Parietal lobe (tissue), 2 donors: Measurements from ENCODE around the gene SPAG8. TPM values are rescaled to one million over a fixed set of nuclear protein-coding genes. Genes with fewer than 3 reads are reported as not detected.

ENCODE experiments used
- small RNA-seq: library from RNA; depleted of rRNA; stranded (forward); fragments of <200 nt; gene quantifications from one replicate; pipeline ENCODE3, GENCODE V24; 2014; ENCODE audit warnings: low replicate concordance
- total RNA-seq: library from RNA; depleted of rRNA; stranded (reverse); fragments of >200 nt; gene quantifications from one replicate; pipeline ENCODE4 v1.2.3, GENCODE V29; 2014

SPAG8 gene, protein sequence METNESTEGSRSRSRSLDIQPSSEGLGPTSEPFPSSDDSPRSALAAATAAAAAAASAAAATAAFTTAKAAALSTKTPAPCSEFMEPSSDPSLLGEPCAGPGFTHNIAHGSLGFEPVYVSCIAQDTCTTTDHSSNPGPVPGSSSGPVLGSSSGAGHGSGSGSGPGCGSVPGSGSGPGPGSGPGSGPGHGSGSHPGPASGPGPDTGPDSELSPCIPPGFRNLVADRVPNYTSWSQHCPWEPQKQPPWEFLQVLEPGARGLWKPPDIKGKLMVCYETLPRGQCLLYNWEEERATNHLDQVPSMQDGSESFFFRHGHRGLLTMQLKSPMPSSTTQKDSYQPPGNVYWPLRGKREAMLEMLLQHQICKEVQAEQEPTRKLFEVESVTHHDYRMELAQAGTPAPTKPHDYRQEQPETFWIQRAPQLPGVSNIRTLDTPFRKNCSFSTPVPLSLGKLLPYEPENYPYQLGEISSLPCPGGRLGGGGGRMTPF
- 4.1 TPM for total RNA-seq

DNA sequence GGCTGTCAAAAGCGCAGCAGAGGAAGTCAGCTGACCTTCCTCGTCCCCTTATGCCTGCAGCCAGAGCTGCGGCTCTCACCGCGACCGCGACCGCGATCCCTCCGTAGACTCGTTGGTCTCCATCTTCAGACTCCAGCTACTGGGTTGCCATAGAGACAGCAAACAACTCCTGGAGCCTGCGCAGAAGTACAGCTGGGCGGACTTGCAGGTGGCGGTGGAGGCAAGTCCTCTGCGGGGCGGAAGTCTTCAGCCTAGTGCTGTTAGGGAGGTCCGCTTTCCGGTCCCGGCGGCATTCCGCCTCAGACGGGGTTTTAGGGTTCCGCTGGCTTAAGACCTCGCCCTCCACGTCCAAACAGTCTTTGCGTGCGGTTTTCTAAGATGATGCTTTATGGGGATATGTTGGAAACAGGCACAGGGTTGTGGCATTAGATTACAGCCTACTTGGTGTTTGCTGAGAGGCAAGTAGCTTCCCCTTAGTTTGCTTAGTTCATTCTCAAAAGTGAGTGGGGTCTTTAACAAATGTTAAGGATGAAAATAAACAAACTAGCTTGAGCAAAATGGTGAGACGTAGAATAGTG is at the start of gene SPAG8:
Gene SPAG8, minus strand, starts transcription at position 238 of the 578 bp plus-strand sequence. Its CDS starts 115 bp downstream, at position 123.

DNA sequence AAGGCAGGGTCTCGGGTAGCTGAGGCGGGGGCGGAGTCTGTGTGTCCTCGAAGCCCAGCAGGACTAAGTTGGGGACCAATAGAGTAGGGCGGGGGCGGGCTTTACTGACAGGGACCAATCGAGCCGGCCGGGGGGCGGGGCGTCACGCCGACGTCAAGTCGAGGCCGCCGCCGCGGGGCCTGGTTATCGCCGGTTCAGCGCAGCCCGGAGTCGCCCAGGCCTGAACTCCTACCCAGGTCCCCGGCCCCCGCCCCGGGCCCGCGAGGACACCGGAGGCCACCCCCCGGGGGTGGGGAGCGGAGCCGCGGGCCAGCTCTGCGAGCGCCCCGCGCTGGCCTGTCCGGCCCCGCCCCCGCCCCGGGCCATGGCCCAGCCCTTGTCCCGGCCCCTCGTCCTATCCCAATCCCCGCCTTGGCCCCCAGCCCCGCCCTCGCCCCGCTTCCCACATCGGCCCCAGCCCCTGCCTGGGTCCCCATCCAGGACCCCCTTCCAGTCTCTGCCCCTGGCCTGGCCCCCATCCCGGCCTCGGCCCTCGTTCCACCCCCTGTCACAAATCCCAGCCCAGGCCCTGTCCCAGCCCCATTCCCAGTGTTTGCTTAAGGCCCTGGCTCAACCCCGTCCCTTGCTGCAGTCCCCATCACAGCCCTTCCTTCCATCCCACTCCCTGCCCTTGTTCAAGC is 17.2 kb upstream of the SPAG8 start, which contains the start of gene TMEM8B:
Gene TMEM8B, plus strand, starts transcription at position 145 of the 680 bp plus-strand sequence. Its CDS starts 220 bp downstream, at position 365.

DNA sequence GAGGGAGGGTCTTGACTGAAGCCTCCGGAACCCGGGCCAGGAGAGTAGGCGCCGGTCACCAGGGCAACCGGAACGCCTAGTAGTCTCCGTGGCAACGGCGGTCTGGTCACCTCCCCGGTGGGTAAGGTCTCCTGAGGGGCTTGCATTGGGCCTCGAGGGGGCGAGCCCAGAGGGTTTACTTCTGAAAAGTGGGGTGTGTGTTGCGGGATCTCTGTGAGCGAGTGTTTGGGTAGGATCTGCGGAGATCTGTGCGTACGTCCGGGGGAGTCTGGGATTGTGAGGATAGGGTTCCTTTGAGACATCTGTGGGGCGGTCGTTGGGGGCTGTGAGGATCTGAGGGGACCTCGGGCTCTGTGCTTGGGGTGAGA is 16.6 kb upstream of the SPAG8 start, which contains the start of gene FAM221B:
Gene FAM221B, minus strand, starts transcription at position 17 of the 368 bp plus-strand sequence. CDS start 2,571 bp downstream, outside the sequence.

DNA sequence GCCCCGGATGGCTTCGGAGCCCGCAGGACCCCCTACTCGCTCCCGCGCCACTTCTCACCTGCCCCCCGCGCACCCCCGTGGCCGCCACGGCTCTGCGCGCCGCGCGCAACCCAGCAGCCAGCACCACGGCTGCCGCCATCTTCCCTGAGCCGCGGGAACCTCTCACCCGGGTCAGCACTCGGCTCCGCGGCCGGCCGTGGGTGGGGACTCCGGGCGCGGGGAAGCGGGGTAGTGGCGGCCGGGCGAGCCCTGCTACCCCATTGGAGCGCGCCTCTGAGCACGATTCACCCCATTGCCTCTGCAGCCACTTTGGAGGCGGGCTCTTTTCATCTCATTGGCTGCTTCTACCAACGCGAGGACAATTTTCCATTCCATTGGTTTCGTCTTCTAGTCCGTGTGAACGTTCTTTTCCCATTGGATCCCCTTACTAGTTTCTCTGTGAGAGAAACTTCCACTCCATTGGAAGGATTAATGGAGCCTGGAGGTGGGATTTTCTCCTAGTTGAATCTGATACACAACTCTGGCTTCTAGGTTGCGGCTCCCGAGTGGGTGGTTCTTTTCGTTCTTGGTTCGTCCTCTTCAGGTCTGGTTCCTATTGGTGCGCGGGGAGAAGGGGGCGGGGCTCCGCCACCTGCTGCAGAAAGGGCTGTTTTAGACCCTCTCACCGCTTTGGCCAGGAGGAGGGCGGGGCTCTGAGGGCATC is 2.9 kb upstream of the SPAG8 start, which contains the start of gene HINT2:
Gene HINT2, minus strand, starts transcription at position 202 of the 703 bp plus-strand sequence. Its CDS starts 63 bp downstream, at position 139.

DNA sequence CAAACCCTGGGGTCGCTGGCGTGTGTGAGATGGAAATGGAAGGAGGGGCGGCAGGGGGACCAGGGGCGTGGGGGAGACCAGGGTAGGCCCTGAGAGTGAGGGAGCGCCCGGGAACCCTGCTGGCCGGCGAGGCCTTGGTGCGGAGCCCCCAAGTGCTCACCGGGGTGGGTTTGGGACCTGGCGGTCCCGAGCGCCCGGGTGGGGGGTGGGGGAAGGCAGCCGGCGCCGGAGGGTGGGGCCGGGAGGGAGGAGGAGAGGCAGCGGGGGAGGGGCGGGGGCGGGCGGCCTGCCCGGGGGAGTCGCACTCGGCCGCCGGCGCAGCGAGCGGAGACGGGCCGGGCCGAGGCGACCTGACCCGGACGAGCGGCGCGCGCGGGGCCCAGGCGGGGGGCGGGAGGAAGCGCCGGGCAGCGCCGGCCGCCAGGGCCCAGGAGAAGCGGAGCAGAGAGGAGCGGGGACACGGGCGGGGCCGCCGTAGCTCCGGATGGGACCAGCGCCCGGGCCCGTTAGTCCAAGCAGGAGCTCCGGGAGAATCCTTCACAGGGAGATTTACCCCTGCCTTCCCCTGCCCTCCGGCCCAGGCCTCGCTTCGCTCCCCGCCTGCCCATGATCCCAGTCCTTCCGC is 20.7 kb downstream of the SPAG8 start, which contains the start of gene NPR2:
Gene NPR2, plus strand, starts transcription at position 295 of the 625 bp plus-strand sequence. CDS start 818 bp downstream, outside the sequence.

Small RNA genes within 50 kb of the gene (small RNA-seq; reads per million reads assigned to genes)
- gene HINT2: not detected

Other genes with a start within 250 kb of the SPAG8 start
- 19.1 TPM for gene TESK1, start 207.0 kb downstream of the SPAG8 start, total RNA-seq
- gene CD72, start 193.8 kb downstream of the SPAG8 start, total RNA-seq: not detected
- gene SIT1, start 161.3 kb downstream of the SPAG8 start, total RNA-seq: not detected
- gene RMRP, start 154.2 kb downstream of the SPAG8 start, total RNA-seq: 78,439 TPM
- gene CCDC107, start 154.0 kb downstream of the SPAG8 start, total RNA-seq: 9.7 TPM
- 0.31 TPM for gene ARHGEF39, start 147.1 kb downstream of the SPAG8 start, total RNA-seq
- gene CA9, start 138.3 kb downstream of the SPAG8 start, total RNA-seq: not detected
- 15.7 TPM for gene TPM2, start 122.3 kb downstream of the SPAG8 start, total RNA-seq
- gene TLN1, start 80.1 kb downstream of the SPAG8 start, total RNA-seq: 26.6 TPM
- 30.0 TPM for gene CREB3, start 79.6 kb downstream of the SPAG8 start, total RNA-seq
- gene GBA2, start 63.0 kb downstream of the SPAG8 start, total RNA-seq: 92.0 TPM
- 20.0 TPM for gene RGP1, start 63.0 kb downstream of the SPAG8 start, total RNA-seq
- not detected for gene MSMP, start 58.0 kb downstream of the SPAG8 start, total RNA-seq
- 19.4 TPM for gene NPR2, start 20.7 kb downstream of the SPAG8 start, total RNA-seq
- 7.8 TPM for gene HINT2, start 2.8 kb upstream of the SPAG8 start, total RNA-seq
- gene FAM221B, start 16.5 kb upstream of the SPAG8 start, total RNA-seq: not detected
- 12.5 TPM for gene TMEM8B, start 17.0 kb upstream of the SPAG8 start, total RNA-seq
- gene OR13J1, start 58.1 kb upstream of the SPAG8 start, total RNA-seq: not detected
- gene HRCT1, start 93.9 kb upstream of the SPAG8 start, total RNA-seq: 0.63 TPM
- 0.31 TPM for gene SPAAR, start 97.2 kb upstream of the SPAG8 start, total RNA-seq
- gene OR2S2, start 145.9 kb upstream of the SPAG8 start, total RNA-seq: not detected
- gene RECK, start 224.7 kb upstream of the SPAG8 start, total RNA-seq: 13.5 TPM